SW 1271 (cell line): ENCODE measurements around the gene CTNS.

Source experiments
- DNase-seq, 2 experiments: peaks; one replicate each; lab custom pipeline; 2025; lab: John Stamatoyannopoulos, UW

Gene CTNS

DNA sequence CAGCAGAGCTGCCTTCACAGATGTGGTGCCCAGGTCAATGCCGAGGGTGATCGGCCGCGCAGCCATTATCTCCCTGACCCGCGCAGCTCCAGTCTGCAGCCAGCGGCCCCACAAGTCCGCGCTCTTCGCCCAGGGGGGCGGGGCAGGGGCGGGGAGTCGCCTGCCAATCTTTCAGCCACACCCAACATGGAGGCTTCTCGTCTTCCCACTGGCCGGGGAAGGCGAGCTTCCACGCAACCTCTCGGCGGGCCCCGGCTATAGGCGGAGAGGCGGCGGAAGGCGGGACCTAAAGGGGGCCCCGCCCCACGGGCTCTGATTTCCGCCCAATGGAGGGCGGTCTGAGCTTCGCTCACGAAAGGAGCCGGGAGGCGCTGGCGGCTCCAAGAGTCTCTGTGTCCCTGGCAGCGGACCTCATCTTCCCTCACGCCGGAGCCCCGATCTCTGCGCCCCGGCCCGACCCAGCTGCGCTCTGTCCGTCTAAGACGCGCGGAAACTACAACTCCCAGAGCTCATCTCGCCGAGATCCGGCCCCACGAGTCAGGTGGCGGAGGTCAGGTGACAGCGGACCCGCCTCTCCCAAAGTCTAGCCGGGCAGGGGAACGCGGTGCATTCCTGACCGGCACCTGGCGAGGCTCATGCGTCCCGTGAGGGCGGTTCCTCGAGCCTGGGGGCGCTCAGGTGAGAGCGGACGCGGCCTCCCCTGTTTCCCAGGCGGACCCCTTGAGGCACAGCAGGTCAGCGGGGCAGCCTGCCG, at the start of gene CTNS, which contains the start of gene SHPK:
Gene CTNS, plus strand, starts transcription at position 607 of the 754 bp plus-strand sequence. CDS start 3,447 bp downstream, outside the sequence.
Gene SHPK, minus strand, starts transcription at position 97 of the 754 bp plus-strand sequence. Its CDS starts 31 bp downstream, at position 66.
- DNase-seq, result peak; percentile 84 to 94

DNA sequence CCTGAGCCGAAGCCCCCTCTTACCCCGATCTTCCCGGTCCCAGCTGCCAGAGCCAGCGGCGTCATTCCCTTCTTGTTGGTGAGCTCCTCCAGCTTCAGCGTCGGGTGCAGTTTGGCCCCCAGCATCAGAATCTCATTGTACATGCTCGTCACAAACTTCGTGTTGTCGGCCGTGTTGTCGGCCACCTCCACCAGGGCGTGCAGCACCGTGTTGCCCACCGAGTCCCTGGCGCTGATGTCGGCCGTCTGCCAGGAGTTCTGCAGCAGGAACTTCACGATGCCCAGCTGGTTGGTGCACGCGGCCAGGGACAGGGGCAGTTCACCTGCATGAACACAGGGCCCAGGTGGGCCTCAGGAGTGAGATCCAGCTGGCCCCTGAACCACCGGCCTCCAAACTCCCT, 46.8 kb upstream of the CTNS start:
- no peak for DNase-seq

DNA sequence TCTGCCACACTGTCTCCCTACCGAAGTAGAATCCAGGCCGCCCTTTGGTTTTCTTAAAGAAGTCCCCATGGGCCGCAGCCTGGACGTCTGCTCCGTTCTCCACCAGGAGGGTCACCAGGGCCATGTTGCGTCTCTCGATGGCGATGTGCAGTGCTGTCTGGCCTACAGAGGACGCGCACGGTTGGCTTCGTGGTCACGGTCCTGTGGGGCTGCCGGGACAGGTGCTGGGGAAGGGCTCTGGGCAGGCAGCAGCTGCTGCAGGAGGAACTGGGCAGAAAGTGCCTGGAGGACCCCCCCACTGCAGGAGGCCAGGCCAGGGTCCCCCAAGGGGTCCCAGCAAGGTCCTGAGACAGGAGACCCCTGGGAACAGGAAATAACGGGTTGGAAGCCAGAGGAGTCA, 46.3 kb upstream of the CTNS start:
- DNase-seq, result no peak

DNA sequence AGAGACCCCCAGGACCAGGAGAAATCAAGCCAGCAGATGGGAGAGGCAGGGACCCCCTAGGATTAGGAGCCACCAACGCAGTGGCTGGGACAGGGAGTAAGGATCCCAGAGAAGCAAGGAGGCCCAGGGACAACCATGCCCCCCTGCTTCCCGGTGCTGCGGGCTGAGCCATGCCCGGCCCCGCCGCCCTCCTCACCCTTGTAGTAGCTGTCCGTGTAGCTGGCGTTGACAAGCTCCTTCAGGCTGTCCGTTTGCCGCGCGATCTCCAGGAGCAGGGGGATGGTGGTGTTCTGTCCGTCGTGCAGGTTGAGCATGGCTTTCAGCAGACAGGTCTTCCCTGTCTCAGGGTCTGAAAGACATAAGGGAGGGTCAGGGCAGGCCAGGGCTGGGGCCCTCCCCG, 45.8 kb upstream of the CTNS start:
- DNase-seq, result no peak

DNA sequence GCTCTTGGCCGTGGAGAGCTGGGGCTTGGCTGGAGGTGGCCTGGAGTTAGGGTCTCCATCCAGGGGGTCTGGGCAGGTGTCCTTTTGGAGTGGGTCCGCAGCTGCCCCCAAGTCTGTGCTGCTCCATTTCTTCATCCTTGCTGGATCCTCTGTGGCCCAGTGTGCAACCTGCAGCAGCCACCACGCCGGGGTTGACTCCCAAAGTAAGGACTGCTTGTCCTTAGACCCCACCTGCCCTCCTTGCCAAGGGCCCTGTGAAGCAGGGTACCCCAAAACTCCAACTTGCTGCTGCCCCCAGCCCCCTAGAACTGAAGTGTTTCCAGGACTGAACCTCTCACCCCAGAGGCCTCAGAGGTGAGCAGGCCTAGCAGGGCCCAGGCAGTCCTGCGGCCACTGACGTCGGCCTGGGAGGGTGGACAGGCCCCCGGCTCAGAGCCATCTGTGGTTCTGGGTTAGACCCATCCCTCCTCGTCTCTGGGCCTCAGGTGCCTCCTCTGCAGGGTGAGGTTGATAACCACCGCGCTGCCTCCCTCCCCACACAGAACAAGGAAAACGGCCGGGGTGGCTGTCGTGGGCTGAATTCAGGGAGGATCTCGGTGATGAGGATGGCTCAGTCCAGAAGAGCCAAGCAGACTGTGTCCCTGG, 44.2 kb upstream of the CTNS start:
- no peak for DNase-seq

DNA sequence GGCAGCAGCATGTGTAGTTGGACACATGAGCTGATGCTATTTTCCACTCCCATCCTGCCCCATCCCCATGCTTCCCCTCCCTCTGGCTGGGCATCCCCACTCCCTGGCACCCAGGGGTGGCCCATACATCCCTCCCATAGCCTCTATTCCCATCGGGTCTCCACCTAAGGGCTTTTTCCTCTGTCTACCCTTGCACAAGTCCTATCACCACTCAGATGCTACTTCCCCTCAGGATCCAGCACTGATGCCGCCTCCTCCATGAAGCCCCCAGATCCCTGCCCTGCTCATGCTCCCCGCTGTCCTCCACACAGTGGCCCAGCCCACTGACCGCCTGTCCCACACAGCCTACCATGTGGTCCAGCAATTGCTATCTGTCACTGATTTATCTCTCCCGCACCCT, 43.2 kb upstream of the CTNS start:
- DNase-seq, result no peak

DNA sequence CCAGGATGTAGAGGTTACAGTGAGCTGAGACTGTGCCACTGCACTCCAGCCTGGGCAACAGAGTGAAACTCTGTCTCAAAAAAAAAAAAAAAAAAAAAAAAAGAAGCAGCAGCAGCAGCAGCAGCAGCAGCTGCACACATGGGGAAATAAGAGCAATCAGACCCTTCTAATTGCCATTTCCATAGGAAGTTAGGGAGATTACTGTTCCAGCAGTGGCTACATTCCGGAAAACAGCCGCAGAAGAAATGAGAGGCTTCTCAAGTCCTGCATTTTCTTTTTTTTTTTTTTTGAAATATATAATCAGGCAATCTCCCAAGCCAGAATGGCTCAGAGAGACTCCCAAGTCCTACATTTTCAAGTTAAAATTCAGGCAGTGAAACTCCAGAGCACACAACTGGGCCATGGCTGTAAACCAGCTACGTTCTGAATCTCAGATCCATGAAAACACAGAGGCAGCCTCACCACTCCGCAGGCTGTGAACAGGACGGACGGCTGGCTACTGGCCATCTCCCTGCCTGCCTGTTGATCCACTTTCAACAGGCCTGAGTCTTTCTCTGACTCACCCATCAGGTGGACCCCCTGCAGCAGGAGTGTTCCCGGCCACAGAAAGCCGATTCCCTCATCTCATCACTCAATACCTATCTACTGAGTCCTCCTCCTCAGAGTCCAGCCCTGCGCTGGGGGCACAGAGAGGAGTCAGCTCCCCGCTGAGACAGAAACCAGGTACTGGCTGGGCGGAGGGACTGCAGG, 42.3 kb upstream of the CTNS start:
- DNase-seq, result no peak

DNA sequence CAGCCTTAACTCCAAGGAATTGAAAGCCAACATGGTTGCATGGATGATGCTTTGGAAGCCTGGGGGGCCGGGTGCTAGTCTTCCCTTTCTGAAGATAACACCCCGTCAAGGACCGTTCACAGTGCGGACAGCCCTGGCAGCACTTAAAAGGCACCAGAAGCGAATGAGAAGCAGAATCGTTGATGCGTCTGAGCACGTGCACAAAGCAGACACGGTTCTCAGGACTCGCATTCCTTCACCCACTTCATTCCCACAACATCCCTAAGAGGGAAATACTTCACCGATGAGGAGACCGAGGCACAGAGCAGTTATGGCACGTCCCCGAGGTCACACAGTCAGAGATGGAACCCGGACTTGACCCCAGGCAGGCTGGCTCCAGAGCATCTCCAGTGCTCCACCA, 41.6 kb upstream of the CTNS start:
- DNase-seq, result no peak

DNA sequence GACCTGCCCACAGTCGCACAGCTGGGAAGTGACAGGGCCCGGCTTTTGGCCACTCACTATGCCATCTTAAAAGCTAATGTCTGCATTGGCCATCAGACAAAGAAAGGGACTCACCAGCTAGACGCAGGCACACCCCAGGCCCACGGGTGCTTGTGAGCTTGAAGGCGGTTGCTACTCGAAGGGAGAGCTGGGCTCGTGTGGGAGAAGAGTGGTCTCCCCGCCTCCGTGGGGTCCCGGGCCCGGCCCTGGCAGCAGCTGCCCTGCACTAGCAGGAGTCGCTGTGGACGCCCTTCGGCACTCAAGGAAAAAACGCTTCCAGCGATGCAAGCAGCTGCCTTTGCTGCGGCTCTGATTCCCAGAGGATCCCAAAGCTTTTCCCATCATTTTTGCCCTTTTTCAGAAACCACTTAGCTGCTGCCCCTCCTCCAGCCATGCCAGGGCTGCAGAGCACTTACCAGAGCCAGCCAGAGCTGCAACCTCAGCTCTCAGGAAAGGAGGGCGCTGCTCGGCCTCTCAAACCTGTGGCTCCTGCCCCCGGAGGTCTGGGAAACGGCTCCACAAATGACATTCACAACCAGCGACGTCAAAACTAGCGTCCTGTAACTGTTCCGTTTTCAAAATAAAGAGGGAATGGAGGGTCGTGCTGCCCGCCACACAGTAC, 39.6 kb upstream of the CTNS start:
- DNase-seq, result no peak

DNA sequence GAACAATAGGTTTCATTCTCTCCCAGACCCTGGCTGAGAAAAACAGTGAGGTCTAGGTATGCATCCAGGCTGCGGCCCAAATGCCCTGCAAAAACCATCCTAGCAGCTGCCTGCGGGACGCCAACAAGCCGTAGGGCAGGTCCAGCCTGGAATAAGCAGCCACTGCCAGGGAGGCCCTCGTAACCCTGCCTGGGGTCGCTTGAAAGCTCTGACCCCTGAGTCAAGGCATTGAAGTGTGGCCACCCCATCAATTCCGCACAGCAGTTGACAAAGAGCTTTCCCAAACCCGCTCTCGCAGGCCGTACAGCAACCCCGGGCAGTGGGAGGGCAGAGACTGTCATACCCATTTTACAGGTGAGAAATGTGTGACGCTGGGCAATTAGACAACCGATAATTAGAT, 38.5 kb upstream of the CTNS start:
- no peak for DNase-seq

DNA sequence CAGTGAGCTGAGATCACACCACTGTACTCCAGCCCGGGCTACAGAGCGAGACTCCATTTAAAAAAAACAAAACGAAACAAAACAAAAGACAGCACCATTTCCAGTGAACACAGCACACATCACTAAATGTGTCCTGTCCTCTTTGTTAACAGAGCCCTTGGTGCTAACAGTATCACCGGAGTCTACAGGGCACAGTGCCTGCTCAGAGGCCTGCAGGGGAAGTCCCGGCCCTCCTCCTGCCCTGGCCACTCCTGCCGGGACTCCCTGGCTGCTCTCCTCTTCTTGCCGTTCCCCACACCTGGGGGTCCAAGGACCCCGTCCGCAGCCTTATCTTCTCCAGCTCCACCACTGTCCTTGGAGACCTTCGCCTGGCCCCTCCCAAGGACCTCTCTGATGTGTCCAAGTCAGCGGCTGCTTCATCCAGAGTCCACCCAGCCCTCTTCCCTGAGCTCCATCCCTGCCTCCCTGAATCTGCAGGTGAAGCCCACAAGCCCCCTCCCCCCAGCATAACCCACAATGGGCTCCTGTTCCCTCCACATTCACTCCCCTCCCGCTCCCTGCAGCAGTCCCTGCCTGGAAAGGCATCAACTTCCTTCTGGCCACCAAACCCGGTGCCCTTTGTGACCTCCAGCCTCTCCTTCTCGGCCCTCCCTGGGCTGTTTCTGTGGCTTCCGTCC, 35.9 kb upstream of the CTNS start:
- no peak for DNase-seq

DNA sequence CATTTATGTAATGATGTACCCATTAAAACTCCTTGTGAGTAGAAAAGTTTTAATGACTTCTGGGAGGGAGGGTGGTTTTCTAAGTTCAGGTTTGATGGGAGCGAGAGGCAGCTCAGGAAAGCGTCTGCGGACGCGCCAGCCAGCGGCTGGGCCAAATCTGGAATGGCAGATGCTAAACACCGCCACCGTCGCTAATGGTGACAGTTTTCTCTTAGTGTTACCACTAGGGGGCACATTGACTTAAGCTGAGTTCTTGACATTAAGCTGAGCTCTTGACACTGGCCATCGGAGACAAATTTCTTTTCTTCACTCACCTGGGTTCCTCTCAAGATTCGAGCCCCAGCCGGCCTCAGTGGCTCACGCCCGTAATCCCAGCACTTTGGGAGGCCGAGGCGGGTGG, 34.1 kb upstream of the CTNS start:
- DNase-seq, result peak in 1 of 2 experiments; percentile 31

DNA sequence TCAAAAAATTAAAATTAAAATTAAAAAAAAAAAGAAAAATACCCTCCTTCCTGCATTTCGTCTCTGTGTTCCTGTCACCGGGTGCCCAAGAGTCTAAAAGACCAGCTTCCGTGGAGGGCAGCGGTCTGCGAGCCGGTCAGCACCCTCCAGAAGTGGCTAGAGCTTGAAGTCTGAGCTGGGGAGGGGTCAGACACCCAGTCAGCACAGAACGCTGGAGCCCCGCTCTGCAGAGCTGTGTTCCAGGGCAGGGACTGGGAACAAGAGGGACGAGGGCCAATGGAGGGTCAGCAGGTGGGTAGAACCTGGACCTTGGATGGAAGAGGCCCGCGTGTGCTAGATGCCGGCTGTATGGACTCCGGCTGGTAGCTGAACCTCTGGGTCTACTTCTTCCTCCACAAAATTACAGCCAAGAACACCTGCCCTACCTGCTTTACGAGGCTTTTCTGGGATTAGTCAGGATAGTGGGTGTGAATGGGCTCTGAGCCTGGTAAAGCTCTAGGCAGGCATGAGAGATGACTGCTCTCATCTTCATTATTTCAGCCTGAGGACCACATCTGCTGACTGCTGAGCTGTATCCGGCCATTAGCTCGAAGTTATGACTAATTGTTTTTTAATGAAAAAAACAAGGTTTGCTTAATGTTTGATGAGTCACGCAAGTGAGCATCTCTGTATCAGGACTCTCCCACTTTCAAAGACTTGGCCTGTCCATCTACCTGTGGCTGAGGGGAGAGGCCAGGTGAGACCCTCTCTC, 33.3 kb upstream of the CTNS start:
- no peak for DNase-seq

DNA sequence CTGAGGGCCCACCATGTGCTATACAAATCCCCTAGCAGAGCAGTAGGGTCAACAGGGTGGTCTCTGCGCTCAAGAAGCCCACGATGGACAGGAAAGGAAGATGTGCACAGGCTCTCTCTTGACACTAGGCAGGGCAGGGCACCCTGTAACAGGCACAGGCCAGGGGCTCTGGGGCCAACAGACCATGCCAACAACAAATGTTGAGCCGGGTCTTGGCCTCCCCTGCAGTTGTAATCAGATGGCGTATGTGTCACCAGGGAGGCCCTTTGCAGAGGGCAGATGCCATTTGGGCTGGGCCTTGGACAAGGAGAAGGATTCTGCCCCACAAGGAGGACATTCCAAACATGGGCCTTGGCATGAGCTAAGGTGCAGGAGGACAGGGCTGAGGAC, 32.7 kb upstream of the CTNS start:
- no peak for DNase-seq

DNA sequence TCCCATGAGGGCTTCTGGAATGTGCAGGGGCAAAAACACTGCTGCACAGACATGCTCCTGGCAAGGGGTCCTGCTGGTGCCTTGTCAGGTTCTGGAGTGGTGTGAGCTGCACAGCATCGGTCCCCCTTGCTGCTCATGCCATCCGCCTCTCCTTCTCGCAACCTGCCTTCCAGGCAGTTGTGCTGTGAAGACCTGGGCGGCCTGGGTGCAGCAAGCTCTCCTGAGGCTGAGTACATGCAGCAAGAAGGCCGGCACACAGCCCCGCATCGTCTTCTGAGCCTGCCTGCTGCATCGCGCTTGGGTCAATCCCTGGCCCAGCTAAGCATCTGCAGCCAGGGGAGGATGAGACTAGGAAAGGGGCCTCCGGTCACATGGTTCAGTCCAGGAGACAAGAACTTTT, 26.9 kb upstream of the CTNS start:
- DNase-seq, result no peak

DNA sequence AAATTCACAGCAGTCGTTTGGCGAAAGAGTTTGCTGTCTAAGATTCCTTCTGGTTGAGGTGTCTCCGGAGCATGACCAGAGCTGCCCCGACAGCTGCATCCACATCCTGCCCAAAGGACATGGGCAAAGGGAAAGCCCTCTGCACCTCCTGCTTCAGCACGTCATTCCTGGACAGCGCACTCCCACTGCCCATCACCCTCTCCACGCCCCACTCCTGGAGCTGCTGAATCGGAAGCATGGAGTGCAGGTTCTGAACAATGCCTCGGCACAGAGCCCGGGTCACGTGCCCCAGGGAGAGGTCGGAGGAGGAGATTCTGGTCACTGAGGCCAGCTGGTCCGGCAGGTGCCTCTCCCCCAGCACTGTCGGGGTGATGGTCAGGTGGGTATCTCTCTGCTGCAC, 26.0 kb upstream of the CTNS start:
- DNase-seq, result no peak

DNA sequence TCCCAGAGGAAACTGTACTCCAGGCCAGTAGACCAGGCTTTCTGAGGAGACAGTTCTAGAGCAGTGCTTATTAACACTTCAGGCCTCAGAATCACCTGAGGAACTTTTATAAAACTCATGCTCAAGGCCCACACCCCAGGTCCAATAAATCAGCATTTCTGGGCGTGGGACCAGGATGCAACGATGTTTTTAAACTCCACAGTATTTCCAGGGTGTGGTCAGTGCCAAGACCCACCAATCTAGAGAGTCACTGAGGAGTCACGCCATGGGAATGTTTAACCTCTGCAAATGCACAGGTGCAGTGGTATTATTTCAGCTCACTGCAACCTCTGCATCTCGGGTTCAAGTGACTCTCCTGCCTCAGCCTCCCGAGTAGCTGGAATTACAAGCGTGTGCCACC, 23.4 kb upstream of the CTNS start:
- DNase-seq, result no peak

DNA sequence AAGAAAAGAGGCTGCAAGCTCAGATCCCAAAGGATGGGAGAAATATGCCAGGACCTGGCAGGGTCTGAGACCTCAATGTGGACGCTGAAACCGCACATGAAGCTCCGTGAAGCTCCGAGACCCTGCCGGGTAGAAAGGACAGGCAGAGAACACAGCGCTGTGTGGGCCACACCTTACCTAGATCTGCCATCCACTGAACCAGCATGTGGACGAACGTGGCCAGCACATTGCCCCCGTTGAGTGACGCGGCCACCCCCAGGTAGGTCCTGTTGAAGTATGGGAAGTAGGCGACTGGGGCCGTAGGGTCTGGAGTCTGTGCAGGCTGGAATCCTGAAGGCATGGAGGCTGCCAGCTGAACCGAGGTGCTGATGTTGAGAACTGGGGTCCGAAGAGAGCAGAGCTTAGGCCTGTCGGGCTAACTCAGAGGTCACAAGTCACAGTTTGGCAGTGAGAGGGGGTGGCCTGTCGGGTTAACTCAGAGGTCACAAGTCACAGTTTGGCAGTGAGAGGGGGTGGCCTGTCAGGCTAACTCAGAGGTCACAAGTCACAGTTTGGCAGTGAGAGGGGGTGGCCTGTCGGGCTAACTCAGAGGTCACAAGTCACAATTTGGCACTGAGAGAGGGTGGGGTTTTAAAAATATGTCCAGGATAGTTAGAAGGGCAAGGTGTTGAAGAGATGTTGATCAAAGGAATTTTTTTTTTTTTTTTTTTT, 21.2 kb upstream of the CTNS start:
- no peak for DNase-seq

DNA sequence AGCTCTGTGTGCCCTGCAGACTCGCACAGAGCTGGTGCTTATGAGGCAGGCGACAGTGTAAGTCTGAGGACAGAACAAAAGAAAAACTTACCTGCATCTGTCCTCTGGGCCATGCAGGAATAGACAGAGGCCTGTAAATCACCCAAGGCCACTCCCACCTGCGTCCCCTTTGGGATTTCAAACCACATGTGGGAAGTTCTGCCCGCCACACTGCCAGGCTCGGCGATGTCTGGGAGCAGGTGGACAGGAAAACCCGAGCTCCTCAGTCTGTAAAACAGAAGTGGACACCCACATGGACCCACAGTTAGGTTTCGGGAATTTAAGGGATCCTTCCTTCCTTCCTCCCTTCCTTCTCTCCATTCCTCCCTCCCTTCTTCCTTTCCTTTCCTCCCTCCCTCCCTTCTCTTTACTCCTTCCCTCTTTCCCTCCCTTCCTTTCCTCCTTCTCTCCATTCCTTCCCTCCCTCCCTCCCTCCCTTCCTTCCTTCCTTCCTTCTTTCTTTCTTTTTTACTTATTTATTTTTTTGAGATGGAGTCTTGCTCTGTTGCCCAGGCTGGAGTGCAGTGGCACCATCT, 15.3 kb upstream of the CTNS start:
- DNase-seq, result no peak

DNA sequence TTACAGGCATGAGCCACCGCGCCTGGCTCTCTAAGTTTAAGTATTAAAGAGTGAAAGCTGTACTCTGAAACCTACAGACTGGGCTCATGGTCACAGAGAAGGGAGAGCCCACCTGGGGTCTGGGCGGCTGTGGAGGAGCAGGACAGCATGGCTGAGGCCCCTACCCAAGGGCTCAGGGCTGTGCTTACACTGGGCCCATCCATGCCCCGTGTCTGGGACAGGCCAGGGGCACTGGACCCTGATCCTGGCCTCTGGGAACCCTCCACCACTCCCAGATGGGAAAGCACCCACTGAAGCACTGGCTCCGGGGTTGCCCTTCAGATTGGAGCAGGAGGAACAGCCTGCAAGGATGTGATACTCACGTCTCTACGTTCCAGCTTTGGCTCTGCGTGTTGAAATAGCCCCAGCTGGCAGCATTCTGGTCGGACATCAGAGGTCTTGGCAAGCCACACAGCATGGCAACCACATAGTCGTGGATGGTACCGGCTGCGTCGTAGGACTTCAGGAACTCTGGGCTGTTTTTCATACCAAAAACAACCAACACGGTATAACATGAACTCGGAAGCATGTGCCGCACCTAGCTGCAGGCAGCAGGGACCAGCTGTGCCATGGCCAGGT, 13.5 kb upstream of the CTNS start:
- DNase-seq, result no peak
